Mammary epithelial cell (primary cell): ENCODE results near the gene SLC35D2.

Source experiments
- CTCF ChIP-seq, 2 donors: IDR thresholded peaks in 1 of 2; conservative IDR thresholded peaks in 1 of 2; 2 replicates each; pipeline ENCODE4 v1.5.1; 2011 to 2012; ENCODE audit warnings: inconsistent platforms in 2 of 2, low read length in 2 of 2, mild to moderate bottlenecking in 2 of 2, control low read depth in 1 of 2, low read depth in 1 of 2; ENCODE audit not compliant: insufficient read depth in 1 of 2; ENCODE audit errors: extremely low read depth in 1 of 2
- EZH2 ChIP-seq: IDR thresholded peaks from 2 replicates; pipeline ENCODE4 v1.6.1; 2012; ENCODE audit warnings: low read length, inconsistent platforms, borderline replicate concordance

DNA sequence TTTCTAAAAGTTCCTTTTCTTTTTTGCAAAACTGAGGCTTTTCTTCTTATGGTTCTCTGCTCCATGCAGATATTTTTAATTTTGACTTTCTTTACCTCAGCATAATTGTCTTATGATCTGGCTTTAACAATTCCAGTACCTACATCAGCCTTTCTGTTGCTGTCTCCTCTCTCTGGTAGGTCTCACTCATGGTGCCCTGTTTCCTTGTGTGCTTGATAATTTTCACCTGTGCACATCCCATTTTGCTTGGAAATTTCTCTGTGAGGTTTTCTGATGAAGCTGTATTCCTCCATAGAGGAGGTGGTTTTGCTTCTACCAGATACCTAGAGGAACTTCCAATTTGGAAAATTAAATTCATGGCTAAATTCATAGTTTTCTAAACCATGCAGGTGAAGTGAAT is 79.3 kb downstream of the SLC35D2 start:
- TF ChIP-seq CTCF (conservative IDR thresholded peaks at IDR 0.05 in 1 of 2, IDR thresholded peaks at IDR 0.05 in 1 of 2; ENCODE audit: extremely low read depth in 1 of 2, insufficient read depth in 1 of 2, low read depth in 1 of 2, low read length in 2 of 2) (no peak), EZH2 (no peak)
